ENCODE measurements around the gene PRUNE2.

DNA sequence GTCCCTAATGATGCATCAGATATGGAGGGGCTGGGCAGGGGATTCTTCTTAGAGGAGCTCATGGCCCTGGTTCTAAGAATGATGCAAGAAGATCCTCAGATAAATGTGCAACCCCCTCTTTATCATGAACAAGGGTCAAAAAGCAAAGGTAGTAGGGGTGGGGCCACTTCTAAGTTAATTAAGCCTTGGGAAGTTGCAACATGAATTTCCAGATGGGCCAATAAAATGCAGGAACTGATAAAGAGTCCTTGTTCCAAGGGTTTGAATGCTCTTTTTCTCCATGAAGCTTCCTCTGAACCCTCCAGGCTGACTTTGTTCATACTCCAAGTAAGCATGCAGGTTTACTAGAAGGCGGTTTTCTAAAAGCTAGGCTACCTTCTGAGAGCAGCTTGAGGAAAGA lies 116.1 kb downstream of the PRUNE2 start:
- no peak for TF ChIP-seq CTCF (IDR thresholded peaks at IDR 0.05; ENCODE audit: low read depth, low read length, poor library complexity, severe bottlenecking)
- TF ChIP-seq EZH2phosphoT487 (IDR thresholded peaks at IDR 0.05; ENCODE audit: borderline replicate concordance, low read length) = no peak
